ENCODE results near the gene PAX8.

Gene PAX8

DNA sequence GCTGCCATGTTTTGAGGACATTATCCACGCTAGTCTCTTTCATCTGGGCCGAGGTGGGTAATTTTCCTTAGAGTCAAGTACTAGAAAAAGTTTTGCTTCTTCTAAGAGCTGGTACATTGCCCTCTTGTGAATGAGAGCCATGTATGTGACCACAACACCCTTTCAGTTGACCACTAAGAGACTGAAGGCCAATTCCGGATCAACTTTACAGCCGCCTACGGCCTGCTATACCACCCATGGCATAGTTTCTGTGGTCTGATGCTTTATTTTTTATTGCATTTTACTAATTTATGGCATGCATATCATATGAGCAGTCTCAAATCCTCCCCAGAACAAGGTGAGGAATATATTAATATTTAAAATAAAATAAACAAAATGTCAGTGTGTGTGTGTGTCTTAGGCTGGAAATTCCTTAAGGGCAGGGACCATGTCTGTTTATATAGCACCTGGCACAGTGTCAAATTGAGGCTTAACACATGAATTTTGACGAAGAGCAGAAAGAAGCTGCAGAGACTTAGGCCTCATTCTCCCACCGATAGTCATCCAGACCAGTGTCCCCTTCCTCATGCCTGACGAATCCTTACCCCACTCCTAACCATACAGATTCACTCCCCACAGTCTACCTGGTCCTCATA, 69.6 kb downstream of the PAX8 start:
- no peak for DNase-seq (ENCODE audit: extremely low read depth in 1 of 2, low read depth in 1 of 2)

DNA sequence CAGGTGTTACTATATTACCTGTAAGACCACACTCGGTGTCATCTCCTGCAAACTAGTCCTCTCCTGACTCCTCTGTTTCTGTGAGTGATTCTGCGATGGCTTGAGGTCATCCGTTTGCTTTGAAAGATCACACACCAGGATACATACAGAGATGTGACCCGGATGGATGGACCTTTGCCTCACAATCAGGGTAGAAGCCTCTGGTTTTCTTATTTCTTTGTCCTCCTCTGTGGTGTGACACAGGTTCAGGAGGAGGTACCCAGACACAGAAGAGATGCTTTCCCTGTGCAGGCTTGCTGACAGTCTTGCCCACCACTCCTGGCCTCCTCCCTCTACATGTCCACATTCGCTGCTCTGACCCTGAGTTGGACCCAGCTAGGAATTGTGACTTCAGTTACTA, 70.3 kb downstream of the PAX8 start:
- DNase-seq (ENCODE audit: extremely low read depth in 1 of 2, low read depth in 1 of 2), result no peak

DNA sequence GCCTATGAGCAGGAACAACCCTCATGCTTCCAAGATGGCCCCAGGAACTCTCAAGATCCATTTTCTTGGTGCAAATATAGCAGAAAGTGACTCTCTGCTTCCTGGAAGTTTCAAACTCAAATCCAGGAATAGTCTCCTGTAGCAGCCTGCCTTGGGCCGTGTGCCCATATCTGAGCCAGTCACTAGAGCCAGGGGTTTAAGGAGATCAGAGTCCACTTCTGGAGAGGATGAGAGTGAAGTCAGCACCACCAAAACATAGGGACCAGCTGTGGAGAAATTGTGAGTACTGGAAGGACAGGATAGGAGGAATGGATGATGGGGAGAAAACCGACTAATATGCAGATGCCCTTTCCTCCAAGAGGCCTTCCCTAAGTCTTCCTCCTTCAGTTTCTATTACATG, 71.7 kb downstream of the PAX8 start:
- no peak for DNase-seq (ENCODE audit: extremely low read depth in 1 of 2, low read depth in 1 of 2)

DNA sequence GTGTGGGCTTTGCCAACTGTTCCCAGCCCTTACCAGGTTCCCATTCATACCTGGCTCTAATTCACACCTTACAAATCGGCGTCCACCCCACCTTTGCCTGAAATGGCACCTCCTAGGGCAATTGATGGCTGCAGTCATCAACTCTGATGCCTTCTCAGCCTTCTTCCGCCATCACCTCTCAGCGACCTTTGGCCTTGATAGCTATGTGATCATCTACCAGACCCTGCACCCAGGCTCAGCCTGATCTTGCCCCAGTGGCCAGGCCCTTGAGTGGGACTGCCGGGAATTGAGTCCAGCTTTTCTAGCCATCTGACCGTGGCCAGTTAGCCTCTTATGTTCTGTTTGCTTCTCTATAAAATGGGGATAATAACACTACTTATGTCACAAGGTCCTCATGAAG, 72.5 kb downstream of the PAX8 start:
- no peak for DNase-seq (ENCODE audit: extremely low read depth in 1 of 2, low read depth in 1 of 2)

DNA sequence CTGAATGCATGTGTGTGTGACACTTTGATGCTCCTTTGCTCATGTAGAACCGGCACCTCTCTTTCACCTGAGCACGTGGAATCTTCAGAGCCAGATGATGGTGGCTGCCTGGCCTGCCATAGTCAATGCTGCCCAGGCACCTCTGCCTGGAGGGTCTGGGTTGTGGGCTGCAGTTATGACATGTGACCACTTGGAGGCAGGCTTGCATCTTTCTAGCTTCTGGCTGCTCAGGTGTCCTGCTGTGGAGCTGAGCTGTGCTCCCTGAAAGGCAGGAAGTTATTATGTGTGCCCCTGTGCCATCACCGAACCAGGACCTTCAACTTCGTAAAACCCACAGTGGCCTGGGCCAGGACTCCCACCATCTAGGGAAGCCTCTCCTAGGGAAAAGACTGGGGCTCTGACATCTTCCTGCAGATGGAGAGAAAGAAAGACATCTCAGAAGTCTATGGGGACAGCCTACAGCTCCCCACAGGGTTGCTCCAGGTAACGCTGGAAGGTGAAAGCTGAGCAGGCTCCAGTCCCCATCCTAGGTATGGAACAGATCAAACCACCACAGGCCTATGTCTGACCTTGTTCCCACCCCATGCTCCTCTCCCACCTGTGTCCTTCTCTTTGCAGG, 74.7 kb downstream of the PAX8 start:
- DNase-seq (ENCODE audit: extremely low read depth in 1 of 2, low read depth in 1 of 2), result peak; percentile 43 to 53

DNA sequence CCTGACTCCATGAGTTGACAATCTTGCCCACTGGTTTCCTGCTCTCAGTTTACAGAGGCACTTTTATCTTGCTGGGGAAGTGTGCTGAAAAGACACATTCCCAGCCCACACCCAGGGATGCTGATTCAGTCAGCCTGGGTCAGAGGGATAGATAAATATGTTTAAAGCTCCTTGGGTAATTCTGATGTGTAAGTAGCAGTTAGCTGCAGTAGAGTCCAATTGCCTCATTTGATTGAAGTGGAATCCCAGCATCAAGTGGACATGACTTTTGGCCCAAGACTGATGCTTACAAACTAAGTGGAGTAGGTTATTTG, 75.5 kb downstream of the PAX8 start:
- no peak for DNase-seq (ENCODE audit: extremely low read depth in 1 of 2, low read depth in 1 of 2)

DNA sequence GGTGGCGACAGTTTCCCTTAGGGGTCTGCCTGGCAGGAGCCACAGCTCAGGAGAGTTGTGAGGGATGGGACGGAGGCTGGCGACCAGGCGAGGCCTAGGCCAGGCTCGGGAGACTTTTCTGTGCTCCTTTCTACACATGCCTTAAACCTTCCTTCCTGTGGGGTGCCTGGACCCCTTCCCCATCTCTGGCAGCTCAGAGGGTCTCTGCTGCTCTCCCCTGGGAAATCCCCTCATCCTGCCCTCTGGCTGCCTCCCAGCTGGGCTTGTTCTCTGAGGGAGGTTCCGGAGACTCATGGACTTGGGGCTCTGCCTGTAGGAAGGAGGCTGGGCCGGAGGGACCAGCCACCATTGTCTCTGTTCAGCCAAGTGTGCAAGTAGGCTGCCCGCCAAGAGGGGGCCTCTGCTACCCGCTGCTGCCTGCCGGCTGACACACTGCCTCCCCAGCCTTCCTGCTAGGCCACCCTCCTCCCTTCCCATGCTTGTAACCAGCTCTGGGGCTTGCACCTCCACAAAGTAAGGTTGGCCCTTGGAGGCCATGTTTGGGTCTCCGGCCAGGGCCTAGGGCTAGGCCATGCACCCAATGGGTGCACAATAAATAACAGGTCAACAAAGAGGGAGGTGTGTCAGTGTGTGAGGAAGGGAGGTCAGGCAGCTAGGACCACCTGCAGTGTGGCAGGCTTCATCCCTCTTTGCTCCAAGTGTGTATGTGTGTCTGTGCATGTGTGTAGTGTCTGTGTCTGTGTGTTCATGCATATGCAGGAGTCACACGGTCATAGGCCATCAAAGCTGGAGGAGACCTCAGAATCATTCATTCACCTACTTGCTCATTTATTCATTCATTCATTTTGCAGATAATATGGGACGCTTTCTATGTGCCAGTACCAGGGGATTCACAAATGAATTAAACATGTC, 76.2 kb downstream of the PAX8 start:
- no peak for DNase-seq (ENCODE audit: extremely low read depth in 1 of 2, low read depth in 1 of 2)

DNA sequence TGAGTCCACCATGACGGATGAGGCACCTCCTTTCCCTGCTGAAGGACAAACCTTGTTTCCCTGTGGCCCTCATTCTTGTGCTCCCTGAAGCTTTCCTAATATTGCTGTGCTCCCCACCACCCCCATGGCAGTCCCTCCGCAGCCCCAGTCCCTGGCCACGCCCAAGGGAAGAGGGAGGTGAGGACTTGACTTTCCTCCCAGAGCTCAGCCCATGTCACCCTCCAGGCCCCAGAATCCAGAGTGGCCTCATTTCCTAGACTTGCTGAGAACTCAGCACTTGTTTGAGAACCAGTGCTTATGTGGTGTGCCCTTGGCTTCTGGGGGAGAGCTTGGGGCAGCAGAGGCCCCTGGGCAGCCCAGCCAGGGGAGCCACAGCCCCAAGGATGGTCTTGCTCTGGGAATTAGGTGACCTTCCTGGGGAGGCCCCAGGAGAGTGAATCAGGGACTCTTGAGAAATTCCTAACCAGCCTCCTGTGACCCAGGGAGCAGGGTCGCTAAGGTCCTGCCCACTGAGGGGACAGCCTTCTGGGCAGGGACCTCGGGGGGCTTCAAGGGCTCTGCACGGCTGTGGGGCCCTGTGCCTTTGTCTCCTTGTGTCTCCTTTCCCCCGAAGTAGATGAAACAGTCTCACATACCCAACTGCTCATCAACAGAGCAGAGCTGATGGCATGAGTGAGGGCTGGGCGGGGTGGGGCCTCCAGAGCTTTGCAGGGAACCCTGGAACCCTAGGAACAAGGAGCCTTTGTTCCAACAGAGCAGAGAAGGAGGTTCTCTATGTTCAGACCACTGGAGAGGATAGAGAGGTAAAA, 77.0 kb downstream of the PAX8 start:
- DNase-seq (ENCODE audit: extremely low read depth in 1 of 2, low read depth in 1 of 2), result no peak

DNA sequence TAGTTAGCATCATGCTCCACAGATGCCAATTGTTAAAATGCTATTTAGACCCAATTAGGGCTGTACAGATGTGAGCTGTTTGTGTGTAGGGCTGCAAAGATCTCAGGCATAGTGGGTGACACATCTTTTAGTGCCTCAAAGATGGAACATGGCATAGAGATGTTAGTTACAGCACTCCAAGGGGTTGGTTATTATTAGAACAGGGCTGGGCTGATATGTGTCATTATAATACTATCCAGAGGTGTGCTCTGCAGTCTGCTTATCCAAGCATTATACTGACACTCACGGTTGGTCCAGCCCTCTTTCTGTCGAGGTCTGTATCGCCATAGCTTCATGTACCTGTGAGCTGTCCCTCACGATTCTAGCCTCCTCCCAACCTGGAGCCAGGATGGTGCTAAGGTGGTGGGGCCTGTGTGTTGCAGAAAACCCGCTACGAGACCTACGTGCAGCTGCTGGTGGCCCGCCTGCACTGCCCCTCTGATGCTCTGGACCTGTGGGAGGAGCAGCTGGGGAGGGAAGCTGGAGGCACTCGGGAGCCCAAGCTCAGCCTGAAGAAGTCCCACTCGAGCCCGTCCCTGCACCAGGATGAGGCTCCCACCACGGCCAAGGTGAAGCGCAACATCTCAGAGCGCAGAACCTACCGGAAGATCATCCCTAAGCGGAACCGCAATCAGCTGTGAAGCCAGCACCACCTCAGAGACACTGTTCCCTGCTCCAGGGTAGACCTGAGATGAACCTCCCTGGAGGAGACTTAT, 77.8 kb downstream of the PAX8 start:
- no peak for DNase-seq (ENCODE audit: extremely low read depth in 1 of 2, low read depth in 1 of 2)

DNA sequence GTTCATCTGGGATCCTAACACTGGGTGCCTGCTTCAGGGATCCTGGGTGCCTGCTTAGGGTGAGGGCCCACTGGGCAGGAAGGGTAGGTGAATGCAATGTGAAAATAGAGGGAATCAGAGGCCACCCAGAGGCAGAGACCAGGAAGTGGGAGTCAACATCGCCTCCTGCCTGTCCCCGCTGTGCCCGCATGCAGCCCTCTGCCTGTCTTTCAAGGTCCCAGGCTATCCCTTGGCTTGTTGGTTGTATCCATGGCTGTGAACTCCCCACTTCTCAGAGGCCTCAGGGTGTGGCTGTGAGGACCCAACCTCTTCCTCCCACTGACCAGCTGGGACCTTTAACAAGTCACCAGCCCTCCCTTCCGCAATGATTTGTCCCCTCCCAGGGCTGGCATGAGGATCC, 78.5 kb downstream of the PAX8 start:
- DNase-seq (ENCODE audit: extremely low read depth in 1 of 2, low read depth in 1 of 2), result no peak

DNA sequence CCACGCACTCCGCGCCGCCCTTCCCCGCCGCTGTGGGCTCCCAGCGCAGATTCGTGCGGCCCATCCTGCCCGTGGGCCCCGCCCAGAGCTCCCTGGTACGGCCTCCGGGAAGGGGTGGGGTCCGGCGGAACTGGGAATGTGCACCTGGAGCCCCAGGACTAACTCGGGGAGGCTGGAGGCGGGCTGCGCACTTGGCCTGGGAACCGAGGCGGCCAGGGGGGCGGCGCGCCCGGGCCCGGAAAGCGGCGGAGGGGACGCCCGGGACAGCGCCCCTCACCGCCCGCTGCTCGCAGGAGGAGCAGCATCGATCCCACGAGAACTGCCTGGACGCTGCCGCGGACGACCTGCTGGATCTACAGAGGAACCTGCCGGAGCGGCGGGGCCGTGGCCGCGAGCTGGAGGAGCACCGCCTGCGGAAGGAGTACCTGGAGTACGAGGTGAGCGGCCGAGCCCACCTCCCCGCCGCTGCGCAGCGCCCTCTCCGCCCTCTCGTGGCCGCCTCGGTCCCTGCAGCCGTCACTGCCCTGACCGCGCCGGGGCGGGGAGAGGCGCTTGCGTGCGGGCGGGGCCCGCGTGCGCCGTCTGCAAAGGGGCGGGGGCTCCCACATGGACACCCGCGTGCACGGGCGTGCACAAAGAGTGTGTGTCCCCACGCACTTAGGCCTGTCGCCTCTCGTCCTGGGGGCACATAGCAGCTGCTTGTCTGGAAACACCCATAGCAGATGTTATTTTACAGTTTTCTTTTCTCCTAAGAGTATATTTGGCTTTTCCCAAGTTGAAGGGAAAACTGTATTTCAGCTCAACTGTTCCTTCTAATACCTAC, 79.7 kb downstream of the PAX8 start:
- peak; percentile 26 to 74 for DNase-seq (ENCODE audit: extremely low read depth in 1 of 2, low read depth in 1 of 2)

DNA sequence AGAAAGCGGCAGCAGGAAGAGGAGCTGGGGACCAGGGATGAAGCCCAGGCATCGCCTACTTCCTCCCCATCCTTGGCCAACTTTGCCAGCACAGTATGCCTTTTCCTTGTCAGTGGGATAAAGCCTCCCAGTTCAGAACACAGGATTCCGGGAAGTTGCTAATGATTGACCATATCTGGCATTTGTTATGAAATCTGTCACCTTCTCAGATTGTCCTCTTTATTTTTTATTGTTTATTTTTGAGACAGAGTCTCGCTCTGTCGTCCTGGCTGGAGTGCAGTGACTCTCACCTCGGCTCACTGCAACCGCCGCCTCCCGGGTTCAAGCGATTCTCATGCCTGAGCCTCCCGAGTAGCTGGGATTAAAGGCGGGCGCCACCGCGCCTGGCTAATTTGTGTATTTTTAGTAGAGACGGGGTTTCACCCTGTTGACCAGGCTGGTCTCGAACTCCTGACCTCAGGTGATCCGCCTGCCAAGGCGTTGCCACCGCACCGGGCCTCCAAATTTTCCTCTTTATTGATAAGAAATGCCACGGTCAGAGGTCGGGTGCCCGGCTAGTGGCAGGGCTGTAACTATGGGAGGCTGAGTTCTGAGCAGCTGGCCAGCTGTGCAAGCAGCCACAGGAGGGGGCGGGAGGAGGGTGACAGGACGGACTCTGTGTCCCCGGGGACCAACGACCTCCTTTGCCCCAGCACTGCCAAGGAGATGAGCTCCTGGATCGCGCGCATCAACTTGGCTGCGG, 80.5 kb downstream of the PAX8 start:
- no peak for DNase-seq (ENCODE audit: extremely low read depth in 1 of 2, low read depth in 1 of 2)

DNA sequence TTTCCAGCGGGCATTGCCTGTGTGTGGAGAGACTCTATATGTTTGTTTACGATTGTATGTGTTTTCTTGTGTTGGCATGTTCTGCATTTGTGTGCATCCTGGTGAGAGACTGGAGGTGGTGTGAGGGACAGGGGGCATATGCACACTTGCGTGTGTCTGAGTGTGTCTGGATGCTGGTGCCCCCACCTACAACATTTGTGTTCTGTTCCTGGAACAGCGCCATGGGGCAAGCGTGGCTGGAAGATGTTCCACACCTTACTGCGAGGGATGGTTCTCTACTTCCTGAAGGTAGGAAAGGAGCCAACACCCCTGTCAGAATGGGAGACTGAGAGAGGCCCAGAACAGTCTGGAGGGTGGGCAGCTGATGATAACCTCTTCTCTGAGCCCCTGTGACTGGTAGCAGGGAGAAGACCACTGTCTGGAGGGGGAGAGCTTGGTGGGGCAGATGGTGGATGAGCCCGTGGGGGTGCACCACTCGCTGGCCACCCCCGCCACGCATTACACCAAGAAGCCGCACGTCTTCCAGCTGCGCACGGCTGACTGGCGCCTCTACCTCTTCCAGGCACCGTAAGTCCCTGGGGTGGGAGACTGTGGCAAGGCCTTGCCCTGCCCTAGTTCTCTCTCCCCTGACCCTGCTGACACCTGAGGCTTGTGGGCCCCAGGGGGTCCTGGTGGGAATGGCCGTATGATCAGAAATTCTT, 81.2 kb downstream of the PAX8 start:
- DNase-seq (ENCODE audit: extremely low read depth in 1 of 2, low read depth in 1 of 2), result no peak

DNA sequence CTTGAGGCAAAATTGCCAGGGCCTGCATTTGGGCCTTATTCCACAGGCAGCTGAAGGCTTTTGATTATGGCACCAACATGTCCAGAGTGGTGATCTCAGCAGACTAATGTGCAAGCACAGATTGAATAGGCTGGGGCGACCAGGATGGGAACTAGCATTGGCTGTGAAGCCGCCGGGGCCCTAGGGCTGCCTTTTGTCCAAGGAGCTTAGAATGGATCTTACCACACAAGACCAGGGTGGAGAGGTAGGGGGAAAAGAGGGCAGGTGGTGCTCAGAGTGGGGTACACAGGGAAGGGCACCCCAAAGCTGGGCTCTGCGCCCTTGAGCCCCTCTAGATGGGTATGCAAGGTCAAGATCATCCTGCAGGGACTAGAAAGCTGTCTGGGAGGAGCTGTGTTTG, 81.9 kb downstream of the PAX8 start:
- DNase-seq (ENCODE audit: extremely low read depth in 1 of 2, low read depth in 1 of 2), result no peak

DNA sequence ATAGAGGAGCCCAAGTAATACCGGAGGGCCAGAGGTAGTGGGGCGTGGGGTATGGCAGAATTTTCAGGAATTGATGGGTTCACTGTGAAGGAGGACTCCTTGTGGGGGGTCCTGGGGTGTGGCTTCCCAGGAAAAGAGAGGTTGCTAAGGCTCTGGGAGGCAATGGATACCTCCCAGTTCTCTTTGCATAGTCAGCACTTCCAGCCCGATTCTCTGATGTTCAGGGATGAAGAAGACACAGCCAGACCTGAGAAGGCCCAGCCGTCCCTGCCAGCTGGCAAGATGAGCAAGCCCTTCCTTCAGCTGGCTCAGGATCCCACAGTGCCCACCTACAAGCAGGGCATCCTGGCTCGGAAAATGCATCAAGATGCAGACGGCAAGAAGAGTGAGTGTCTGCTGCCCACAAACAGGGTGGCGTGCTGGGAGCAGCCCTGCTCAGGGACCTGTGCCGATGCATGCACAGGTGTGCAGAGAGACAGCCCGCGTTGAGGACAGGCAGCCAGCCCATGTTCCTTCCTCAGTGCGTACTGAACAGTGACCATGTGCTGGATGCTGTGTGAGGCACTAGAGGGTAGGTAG, 82.7 kb downstream of the PAX8 start:
- no peak for DNase-seq (ENCODE audit: extremely low read depth in 1 of 2, low read depth in 1 of 2)

DNA sequence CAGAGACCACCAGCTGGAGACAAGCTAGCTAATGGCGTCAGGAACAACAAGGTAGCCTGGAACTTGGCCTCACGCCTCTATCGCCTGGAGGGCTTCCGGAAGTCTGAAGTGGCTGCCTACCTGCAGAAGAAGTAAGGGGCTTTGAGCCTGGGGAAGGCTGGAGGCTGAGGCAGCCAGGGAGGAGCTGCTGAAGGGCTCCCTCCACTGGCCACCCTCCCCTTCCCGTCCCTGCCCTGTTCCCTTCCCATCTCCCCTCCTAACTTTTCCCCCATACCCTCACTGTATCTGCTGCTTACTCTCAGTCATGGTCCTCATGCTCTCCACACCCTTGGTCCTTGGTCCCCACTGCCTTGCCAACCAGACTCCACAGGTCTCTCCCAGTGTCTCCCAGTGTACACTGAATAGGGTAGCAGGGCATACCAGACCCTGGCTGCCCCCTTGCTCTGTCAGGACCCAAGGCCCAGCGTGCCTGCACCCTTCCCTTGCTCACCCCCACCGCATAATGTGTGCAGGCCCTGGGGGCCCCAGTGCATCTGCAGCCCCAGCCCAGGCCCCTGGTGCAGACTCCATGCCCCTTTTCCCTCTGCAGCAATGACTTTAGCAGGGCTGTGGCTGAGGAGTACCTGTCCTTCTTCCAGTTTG, 86.1 kb downstream of the PAX8 start:
- DNase-seq (ENCODE audit: extremely low read depth in 1 of 2, low read depth in 1 of 2), result no peak

DNA sequence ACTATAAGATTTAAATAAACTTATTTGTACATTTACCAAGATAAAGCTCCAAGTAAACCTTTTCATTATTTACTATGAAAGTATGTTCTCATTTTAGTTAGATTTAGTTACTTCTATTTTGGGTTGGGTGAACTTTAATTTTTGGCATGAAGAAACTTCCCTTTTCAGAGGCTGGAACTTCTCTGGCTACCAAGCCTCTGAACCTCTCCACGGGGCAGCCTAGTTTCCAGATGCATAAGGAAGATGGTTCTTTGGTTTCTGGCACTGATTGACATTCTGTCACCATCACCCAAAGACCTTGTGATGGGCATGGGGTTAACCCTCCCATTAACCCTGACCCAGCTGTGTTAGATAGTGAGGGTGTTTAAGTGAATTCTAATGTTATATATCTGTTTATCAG, 87.8 kb downstream of the PAX8 start:
- no peak for DNase-seq (ENCODE audit: extremely low read depth in 1 of 2, low read depth in 1 of 2)

DNA sequence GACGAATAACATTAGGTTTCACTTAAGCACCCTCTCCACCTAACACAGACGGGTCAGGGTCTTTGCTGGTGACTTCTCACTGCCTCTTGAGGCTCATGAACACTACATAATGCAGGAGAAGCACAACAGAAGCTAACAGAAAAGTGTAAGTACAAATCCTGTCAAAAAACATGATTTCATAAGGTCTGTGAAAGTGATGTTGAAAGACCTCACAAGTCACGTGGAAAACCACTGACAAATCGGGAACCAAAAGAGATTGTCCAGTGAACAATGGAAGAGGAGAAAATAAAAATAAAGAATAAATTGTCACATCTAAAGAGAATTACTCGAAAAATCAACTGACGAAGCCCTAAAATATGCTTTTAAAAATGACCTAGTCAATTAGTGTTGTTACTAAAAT, 91.0 kb downstream of the PAX8 start:
- DNase-seq (ENCODE audit: extremely low read depth in 1 of 2, low read depth in 1 of 2), result no peak

All from activated CD8-positive, alpha-beta memory T cell treated with anti-CD3 and anti-CD28 coated beads for 1 hour (primary cell).